GM18498 (cell line): ENCODE data around the gene PGAP3.
"Not testable (repeated sequence)": the region's sequence is repeated elsewhere in the genome, so short reads cannot be mapped to it uniquely, and the experiment has no call there.

Source experiments
- ATAC-seq: cut with Tn5 transposase; IDR thresholded peaks from one replicate; pipeline ENCODE4 v1.9.1; 2021; ENCODE audit warnings: mild to moderate bottlenecking, moderate library complexity; ENCODE audit not compliant: unreplicated experiment

PGAP3 gene

GRCh38 chr17:39687546-39688474, at the start of gene PGAP3:
PGAP3 (minus strand) TSS chr17:39688057; CDS start chr17:39688014, 43 bp downstream.
- ATAC-seq, result peak; percentile 88

- ATAC-seq, result no peak
These were observed 49.4 kb upstream of the PGAP3 start for GRCh38 chr17:39737206-39737759.

- no peak for ATAC-seq
These were observed 48.7 kb upstream of the PGAP3 start for GRCh38 chr17:39736319-39737165.

GRCh38 chr17:39735882-39736281, 48.0 kb upstream of the PGAP3 start:
- ATAC-seq, result no peak

GRCh38 chr17:39732586-39732985, 44.7 kb upstream of the PGAP3 start:
- ATAC-seq, result no peak

- ATAC-seq, result peak; percentile 93
These were observed 42.5 kb upstream of the PGAP3 start, which contains the start of gene MIEN1 for GRCh38 chr17:39730095-39730921. MIEN1 (minus strand) TSS chr17:39730532; CDS start chr17:39730495, 37 bp downstream.

- no peak for ATAC-seq
These were observed 41.5 kb upstream of the PGAP3 start for GRCh38 chr17:39729280-39729851.

GRCh38 chr17:39727556-39727955, 39.7 kb upstream of the PGAP3 start:
- no peak for ATAC-seq

- no peak for ATAC-seq
These were observed 38.8 kb upstream of the PGAP3 start for GRCh38 chr17:39726617-39727016.

GRCh38 chr17:39725923-39726322, 38.1 kb upstream of the PGAP3 start:
- ATAC-seq, result not testable (repeated sequence)

GRCh38 chr17:39724731-39725130, 36.9 kb upstream of the PGAP3 start:
- ATAC-seq, result no peak

GRCh38 chr17:39722965-39723848, 35.4 kb upstream of the PGAP3 start:
- ATAC-seq, result no peak

GRCh38 chr17:39722104-39722503, 34.2 kb upstream of the PGAP3 start:
- no peak for ATAC-seq

- no peak for ATAC-seq
These were observed 31.9 kb upstream of the PGAP3 start for GRCh38 chr17:39719563-39720355.

- ATAC-seq, result no peak
These were observed 29.8 kb upstream of the PGAP3 start for GRCh38 chr17:39717660-39718059.

- no peak for ATAC-seq
These were observed 29.2 kb upstream of the PGAP3 start for GRCh38 chr17:39716879-39717536.

- no peak for ATAC-seq
These were observed 28.4 kb upstream of the PGAP3 start for GRCh38 chr17:39716073-39716818.
